A549 (cell line): ENCODE data around the gene JMJD8. TPM values are rescaled to one million over a fixed set of nuclear protein-coding genes. Genes with fewer than 3 reads are reported as not detected.

ENCODE experiments used
- ATAC-seq, 2 experiments: fragments of 200-7000 bp in 1 of 2; fragments of >200 bp in 1 of 2; cut with Nextera tagmentation in 1 of 2; cut with Tn5 transposase in 1 of 2; 3 replicates each; pipeline versions ENCODE4 v1.8.0 to v1.9.1; 2018 to 2020; ENCODE audit warnings: mild to moderate bottlenecking in 1 of 2, moderate library complexity in 1 of 2
- CTCF ChIA-PET: fragments of 300-600 bp; sonication (Branson Sonifier 250); formaldehyde crosslinking; extraction: SDS; loops from one replicate; lab custom pipeline; 2021; ENCODE audit warnings: antibody characterized with exemption, inconsistent platforms; lab: Yijun Ruan, JAX
- POLR2A ChIA-PET: fragments of 350-600 bp; formaldehyde crosslinking; extraction: SDS; loops from one replicate; lab custom pipeline; 2021; ENCODE audit warnings: antibody characterized with exemption, inconsistent platforms; lab: Yijun Ruan, JAX
- DNase-seq, 2 experiments: peaks; one replicate each; pipeline versions ENCODE4 v3.0.0 to v3.0.0-alpha.2; 2011 to 2016; ENCODE audit warnings: low read depth in 1 of 2, low spot score in 1 of 2
- FAIRE-seq: peaks from 2 replicates; lab custom pipeline; 2011; peaks lifted over from hg19 to GRCh38; lab: Jason Lieb, UNC
- H3K27ac ChIP-seq, 2 experiments: fragments of >200 bp; sonication (Bioruptor Twin); formaldehyde crosslinking; 3 replicates each; pipeline ENCODE4 v1.5.1; 2016 to 2017
- H3K4me1 ChIP-seq: fragments of >200 bp; sonication (Bioruptor Twin); formaldehyde crosslinking; 3 replicates; pipeline ENCODE4 v1.6.1; 2016
- H3K4me2 ChIP-seq: fragments of >200 bp; sonication (Bioruptor Twin); formaldehyde crosslinking; 3 replicates; pipeline ENCODE4 v1.6.1; 2016
- H3K4me3 ChIP-seq: fragments of >200 bp; sonication (Bioruptor Twin); formaldehyde crosslinking; 3 replicates; pipeline ENCODE4 v1.5.1; 2016
- H3K9me3 ChIP-seq: fragments of >200 bp; sonication (Bioruptor Twin); formaldehyde crosslinking; 3 replicates; pipeline ENCODE4 v1.6.1; 2016
- CBX8 ChIP-seq: fragments of 200-600 bp; sonication (generic); IDR thresholded peaks from 2 replicates; pipeline ENCODE4 v1.6.1; 2016
- CHD4 ChIP-seq: fragments of 200-600 bp; sonication (generic); IDR thresholded peaks from 2 replicates; pipeline ENCODE4 v1.6.1; 2016; ENCODE audit warnings: antibody characterized with exemption, mild to moderate bottlenecking, borderline replicate concordance
- EP300 ChIP-seq, 2 experiments: fragments of >200 bp; sonication (Bioruptor Twin); formaldehyde crosslinking; IDR thresholded peaks; 2 replicates in 1 of 2; 3 replicates in 1 of 2; pipeline ENCODE4 v1.6.1; 2016 to 2017
- FOXS1 ChIP-seq: fragments of 250-450 bp; sonication (Bioruptor Pico); IDR thresholded peaks from 2 replicates; pipeline ENCODE4 v1.5.0; 2020; ENCODE audit warnings: mild to moderate bottlenecking, moderate library complexity
- HOXA7 ChIP-seq: fragments of 250-450 bp; sonication (Bioruptor Pico); IDR thresholded peaks from 2 replicates; pipeline ENCODE4 v1.5.0; 2020; ENCODE audit warnings: mild to moderate bottlenecking, moderate library complexity
- HOXB13 ChIP-seq: fragments of 250-450 bp; sonication (Bioruptor Pico); IDR thresholded peaks from 2 replicates; pipeline ENCODE4 v1.5.0; 2020; ENCODE audit warnings: low read depth, mild to moderate bottlenecking, moderate library complexity
- JUN ChIP-seq, 2 experiments: fragments of >200 bp; sonication (Bioruptor Twin); formaldehyde crosslinking; IDR thresholded peaks; 2 replicates in 1 of 2; 3 replicates in 1 of 2; pipeline ENCODE4 v1.6.1; 2016 to 2017
- JUNB ChIP-seq: fragments of >200 bp; sonication (Bioruptor Twin); formaldehyde crosslinking; IDR thresholded peaks from 2 replicates; pipeline ENCODE4 v1.6.1; 2016
- NFE2L2 ChIP-seq: fragments of 150-350 bp; conservative IDR thresholded peaks from 2 replicates; pipeline ENCODE4 v1.6.1; 2014; ENCODE audit warnings: low read length
- PHF8 ChIP-seq: fragments of 200-600 bp; sonication (generic); IDR thresholded peaks from 2 replicates; pipeline ENCODE4 v1.6.1; 2016; ENCODE audit warnings: low read depth, mild to moderate bottlenecking, antibody characterized with exemption, moderate library complexity, borderline replicate concordance
- POLR2A ChIP-seq: IDR thresholded peaks from 2 replicates; pipeline ENCODE4 v1.6.1; 2012; ENCODE audit warnings: mild to moderate bottlenecking, low read length
- RNF2 ChIP-seq: fragments of 200-600 bp; sonication (generic); IDR thresholded peaks from 2 replicates; pipeline ENCODE4 v1.6.1; 2016; ENCODE audit warnings: low read depth, mild to moderate bottlenecking, antibody characterized with exemption, moderate library complexity, borderline replicate concordance
- SMC3 ChIP-seq: fragments of >200 bp; sonication (Bioruptor Twin); formaldehyde crosslinking; IDR thresholded peaks from 3 replicates; pipeline ENCODE4 v1.6.1; 2018; ENCODE audit warnings: inconsistent platforms
- ZSCAN20 ChIP-seq: fragments of 250-450 bp; sonication (Bioruptor Pico); IDR thresholded peaks from 2 replicates; pipeline ENCODE4 v1.8.0; 2022; ENCODE audit warnings: mild to moderate bottlenecking, moderate library complexity
- WGBS: methylation state at CpG from one replicate; pipeline ENCODE4 v1.1.6; 2017; ENCODE audit errors: missing lambda C conversion rate; 5-methylcytosine and 5-hydroxymethylcytosine counted together
- polyA plus RNA-seq, 4 experiments: library from polyadenylated mRNA; depleted of rRNA in 3 of 4; stranded (reverse); fragments of >200 nt; fragmentation: RNase III in 1 of 4; extraction: RNeasy Plus Mini Kit Qiagen cat#74134 plus additional on column Dnase treatment in 1 of 4; gene quantifications; 2 replicates in 3 of 4; 3 replicates in 1 of 4; pipeline ENCODE4 v1.2.3, GENCODE V29; 2011 to 2017
- TF ChIP-seq, protein P1 (sequence below): fragments of 150-350 bp; IDR thresholded peaks from 2 replicates; pipeline ENCODE4 v1.6.1; 2014; ENCODE audit warnings: low read depth, mild to moderate bottlenecking, low read length
- TF ChIP-seq, protein P2 (sequence below): fragments of 200-600 bp; sonication (generic); IDR thresholded peaks from 2 replicates; pipeline ENCODE4 v1.6.1; 2016; ENCODE audit warnings: antibody characterized with exemption, mild to moderate bottlenecking, moderate library complexity
- TF ChIP-seq, protein P3 (sequence below): fragments of 450-650 bp; IDR thresholded peaks from 2 replicates; pipeline ENCODE4 v1.6.1; 2014; ENCODE audit warnings: antibody characterized with exemption

Gene JMJD8
- polyA plus RNA-seq, 2 of the 4 experiments (the other 2 are of a cell fraction): 37.5 to 72.6 TPM

DNA sequence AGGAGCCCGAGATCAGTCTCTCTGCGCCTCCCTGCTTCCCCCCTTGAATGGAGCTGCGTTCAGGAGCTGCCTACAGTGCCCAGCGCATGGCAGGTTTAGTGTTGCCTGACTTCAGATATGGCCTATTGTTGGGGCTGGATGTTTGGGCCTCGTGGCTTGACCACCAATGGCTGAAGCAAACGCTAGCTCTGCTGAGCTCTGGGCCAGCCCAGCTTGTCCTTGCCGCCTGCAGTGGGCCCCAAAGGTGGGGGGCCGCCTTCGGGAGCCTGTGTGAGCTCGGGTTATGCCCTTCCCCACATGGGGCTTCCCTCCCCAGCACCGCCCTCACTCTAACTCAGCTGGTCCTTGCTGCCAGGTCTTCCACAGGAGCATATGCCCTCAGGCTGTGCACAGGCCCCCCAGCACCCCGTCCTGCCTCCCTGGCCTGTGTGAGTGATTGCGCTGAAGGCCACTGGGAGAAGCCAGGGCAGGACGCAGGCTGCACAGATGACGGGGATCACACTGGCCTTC is 46.0 kb downstream of the JMJD8 start:
- Histone ChIP-seq H3K4me3 (no peak overlapping the region), H3K4me1 (peaks cover 30% of the 10 kb centered on the region), H3K4me2 (no peak overlapping the region), H3K9me3 (no peaks in the 10 kb centered on the region), H3K27ac (no peak overlapping the region)
- ATAC-seq (no peak), FAIRE-seq (no peak), DNase-seq (no peak)
- WGBS: 91% methylated on average over 13 of the region's 15 CpGs
- CTCF ChIA-PET: interaction anchor here (0.6 to 2.7 kb wide), 5 partner anchors 10 to 169 kb away, joined by 3 to 12 read pairs (median 8); no protein-coding TSS in a partner anchor
- POLR2A ChIA-PET: no interaction called here
- TF ChIP-seq SMC3: no peak
- no peak for TF ChIP-seq CHD4
- TF ChIP-seq PHF8: no peak
- TF ChIP-seq CBX8: no peak
- TF ChIP-seq FOXS1: no peak
- no peak for TF ChIP-seq NFE2L2
- no peak for TF ChIP-seq EP300 (IDR thresholded peaks at IDR 0.05)
- TF ChIP-seq, protein P1, sequence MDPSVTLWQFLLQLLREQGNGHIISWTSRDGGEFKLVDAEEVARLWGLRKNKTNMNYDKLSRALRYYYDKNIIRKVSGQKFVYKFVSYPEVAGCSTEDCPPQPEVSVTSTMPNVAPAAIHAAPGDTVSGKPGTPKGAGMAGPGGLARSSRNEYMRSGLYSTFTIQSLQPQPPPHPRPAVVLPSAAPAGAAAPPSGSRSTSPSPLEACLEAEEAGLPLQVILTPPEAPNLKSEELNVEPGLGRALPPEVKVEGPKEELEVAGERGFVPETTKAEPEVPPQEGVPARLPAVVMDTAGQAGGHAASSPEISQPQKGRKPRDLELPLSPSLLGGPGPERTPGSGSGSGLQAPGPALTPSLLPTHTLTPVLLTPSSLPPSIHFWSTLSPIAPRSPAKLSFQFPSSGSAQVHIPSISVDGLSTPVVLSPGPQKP: no peak
- TF ChIP-seq POLR2A: no peak
- TF ChIP-seq JUN (IDR thresholded peaks at IDR 0.05): no peak
- no peak for TF ChIP-seq JUNB
- TF ChIP-seq RNF2: no peak
- TF ChIP-seq, protein P2, sequence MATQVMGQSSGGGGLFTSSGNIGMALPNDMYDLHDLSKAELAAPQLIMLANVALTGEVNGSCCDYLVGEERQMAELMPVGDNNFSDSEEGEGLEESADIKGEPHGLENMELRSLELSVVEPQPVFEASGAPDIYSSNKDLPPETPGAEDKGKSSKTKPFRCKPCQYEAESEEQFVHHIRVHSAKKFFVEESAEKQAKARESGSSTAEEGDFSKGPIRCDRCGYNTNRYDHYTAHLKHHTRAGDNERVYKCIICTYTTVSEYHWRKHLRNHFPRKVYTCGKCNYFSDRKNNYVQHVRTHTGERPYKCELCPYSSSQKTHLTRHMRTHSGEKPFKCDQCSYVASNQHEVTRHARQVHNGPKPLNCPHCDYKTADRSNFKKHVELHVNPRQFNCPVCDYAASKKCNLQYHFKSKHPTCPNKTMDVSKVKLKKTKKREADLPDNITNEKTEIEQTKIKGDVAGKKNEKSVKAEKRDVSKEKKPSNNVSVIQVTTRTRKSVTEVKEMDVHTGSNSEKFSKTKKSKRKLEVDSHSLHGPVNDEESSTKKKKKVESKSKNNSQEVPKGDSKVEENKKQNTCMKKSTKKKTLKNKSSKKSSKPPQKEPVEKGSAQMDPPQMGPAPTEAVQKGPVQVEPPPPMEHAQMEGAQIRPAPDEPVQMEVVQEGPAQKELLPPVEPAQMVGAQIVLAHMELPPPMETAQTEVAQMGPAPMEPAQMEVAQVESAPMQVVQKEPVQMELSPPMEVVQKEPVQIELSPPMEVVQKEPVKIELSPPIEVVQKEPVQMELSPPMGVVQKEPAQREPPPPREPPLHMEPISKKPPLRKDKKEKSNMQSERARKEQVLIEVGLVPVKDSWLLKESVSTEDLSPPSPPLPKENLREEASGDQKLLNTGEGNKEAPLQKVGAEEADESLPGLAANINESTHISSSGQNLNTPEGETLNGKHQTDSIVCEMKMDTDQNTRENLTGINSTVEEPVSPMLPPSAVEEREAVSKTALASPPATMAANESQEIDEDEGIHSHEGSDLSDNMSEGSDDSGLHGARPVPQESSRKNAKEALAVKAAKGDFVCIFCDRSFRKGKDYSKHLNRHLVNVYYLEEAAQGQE: no peak
- no peak for TF ChIP-seq HOXB13 (CRISPR knock-in tag)

DNA sequence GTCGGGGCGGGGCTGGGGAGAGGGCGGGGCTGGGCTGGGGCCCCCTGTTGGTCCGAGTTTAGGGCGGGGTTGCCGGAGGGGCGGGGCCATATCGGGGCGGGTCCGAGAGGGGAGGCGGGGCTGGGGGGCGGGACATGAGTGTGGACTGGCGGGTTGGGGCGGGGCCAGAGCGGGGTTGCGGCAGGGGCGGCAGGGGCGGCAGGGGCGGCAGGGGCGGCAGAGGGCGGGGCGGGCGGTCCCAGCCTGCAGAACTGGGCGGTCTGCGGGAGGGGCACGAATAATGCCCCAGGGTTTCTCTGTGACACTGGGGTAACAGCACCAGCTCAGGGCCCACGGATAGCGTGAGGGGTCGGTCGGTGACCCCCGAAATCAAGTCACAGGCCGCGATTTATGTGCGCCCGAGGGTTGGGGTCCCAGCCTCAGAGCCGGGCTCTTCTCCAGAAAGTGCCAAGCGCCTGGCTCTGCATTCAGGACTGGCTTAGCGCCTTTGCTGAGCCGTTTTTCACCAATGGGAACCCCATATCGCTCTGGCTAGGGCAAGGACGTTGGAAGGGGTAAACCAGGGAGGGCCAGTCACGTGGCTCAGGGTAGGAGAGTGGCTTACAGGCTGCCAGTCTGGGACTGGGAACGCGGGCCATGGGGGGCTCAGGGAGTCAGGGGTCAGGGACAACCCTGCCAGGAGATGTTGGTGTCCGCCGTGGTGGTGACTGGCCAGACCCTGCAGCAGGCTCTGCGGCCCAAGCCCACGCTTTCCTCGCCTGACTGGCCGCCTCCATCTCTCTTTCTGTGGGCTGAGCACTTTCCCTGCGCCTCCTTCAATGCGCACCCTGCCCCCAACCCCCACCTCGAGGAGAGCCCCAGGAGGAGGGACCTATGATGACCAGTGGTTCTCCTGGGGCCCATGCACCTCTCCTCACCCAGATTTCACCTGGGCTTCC is 46.8 kb downstream of the JMJD8 start:
- peak overlapping the region; percentile 83 to 91 for H3K27ac ChIP-seq
- FAIRE-seq (no peak), DNase-seq (peak; percentile 90 to 91), ATAC-seq (peak in 1 of 2 experiments; percentile 3; a peak in 3 of 6 replicates)
- CTCF ChIA-PET: interaction anchor here (0.6 to 2.7 kb wide), 11 partner anchors 11 to 168 kb away, joined by 3 to 12 read pairs (median 6); partner anchors contain the start of gene RHOT2
- POLR2A ChIA-PET: interaction anchor here (1.3 to 1.6 kb wide), 2 partner anchors 47 to 50 kb away, joined by 4 read pairs; partner anchors contain the start of gene RAB40C
- peak overlapping the region; percentile 78 for H3K4me2 ChIP-seq
- TF ChIP-seq, protein P3, sequence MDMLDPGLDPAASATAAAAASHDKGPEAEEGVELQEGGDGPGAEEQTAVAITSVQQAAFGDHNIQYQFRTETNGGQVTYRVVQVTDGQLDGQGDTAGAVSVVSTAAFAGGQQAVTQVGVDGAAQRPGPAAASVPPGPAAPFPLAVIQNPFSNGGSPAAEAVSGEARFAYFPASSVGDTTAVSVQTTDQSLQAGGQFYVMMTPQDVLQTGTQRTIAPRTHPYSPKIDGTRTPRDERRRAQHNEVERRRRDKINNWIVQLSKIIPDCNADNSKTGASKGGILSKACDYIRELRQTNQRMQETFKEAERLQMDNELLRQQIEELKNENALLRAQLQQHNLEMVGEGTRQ: 0 out of 2 replicates have a peak, but pooled peaks have one; percentile 19
- TF ChIP-seq POLR2A (no peak), HOXA7 (CRISPR knock-in tag) (no peak), CBX8 (no peak), ZSCAN20 (no peak)
- 43% methylated on average over 27 of the region's 53 CpGs for WGBS
- peaks cover 24% of the 10 kb centered on the region for H3K4me1 ChIP-seq
- no peaks in the 10 kb centered on the region for H3K9me3 ChIP-seq
- peak overlapping the region; percentile 78 for H3K4me3 ChIP-seq
